MM.1S (cell line): ENCODE results near the gene KIAA0513.

ENCODE experiments used
- CTCF ChIP-seq: fragments of 300-600 bp; sonication (generic); IDR thresholded peaks from 2 replicates; pipeline ENCODE4 v1.5.1; 2016; ENCODE audit warnings: antibody characterized with exemption, low read length, mixed read lengths
- EZH2 ChIP-seq: fragments of 300-600 bp; sonication (generic); optimal IDR thresholded peaks from 2 replicates; pipeline ENCODE3; 2017; ENCODE audit warnings: low read depth, mild to moderate bottlenecking, antibody characterized with exemption, low read length, mixed read lengths
- EZH2phosphoT487 ChIP-seq: fragments of 300-600 bp; sonication (generic); IDR thresholded peaks from 2 replicates; pipeline ENCODE4 v1.6.1; 2018; ENCODE audit warnings: antibody characterized with exemption, low read length

DNA sequence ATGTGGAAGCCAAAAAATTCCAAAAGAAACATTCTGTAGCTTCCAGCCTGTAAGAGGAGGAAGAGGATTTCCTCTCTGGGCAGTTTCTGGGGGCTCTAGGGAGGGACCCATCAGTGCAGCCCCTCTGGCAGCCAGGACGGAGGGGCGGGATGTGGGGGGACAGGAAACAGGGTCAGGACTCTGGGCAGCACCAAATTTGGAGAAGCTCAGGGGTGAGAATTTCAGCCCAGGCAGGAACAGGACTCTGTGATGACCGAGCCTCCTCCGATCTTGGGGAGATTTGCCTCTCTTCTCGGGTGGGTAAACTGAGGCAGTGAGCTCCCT lies 103.1 kb downstream of the KIAA0513 start:
- no peak for TF ChIP-seq CTCF
- TF ChIP-seq EZH2phosphoT487: no peak
- TF ChIP-seq EZH2: no peak
